Stimulated activated naive CD8-positive, alpha-beta T cell treated with anti-CD3 and anti-CD28 coated beads, Interleukin-15, amount 100 ng/mL, for 72 hours (primary cell): ENCODE data around the gene CUL3.
A peak's percentile ranks its signal among the peaks of the same experiment; 100 is the strongest.

Experiments
- ATAC-seq: fragments of 150-1000 bp; cut with Tn5 transposase; 2 replicates; pipeline ENCODE4 v1.10.0; 2021; ENCODE audit warnings: mild to moderate bottlenecking, moderate library complexity
- DNase-seq, 2 donors: peaks; one replicate each; pipeline ENCODE4 v3.0.0; 2021 to 2022
- H3K27ac Mint-ChIP-seq, 2 donors: one replicate each; pipeline ENCODE4 v1.8.0; 2022; ENCODE audit warnings: mild to moderate bottlenecking in 2 of 2, mixed read lengths in 2 of 2, moderate library complexity in 2 of 2
- H3K27me3 Mint-ChIP-seq: one replicate; pipeline ENCODE4 v1.8.0; 2022; ENCODE audit warnings: mixed read lengths
- H3K4me1 Mint-ChIP-seq: one replicate; pipeline ENCODE4 v1.8.0; 2022; ENCODE audit warnings: mild to moderate bottlenecking, mixed read lengths
- H3K4me3 Mint-ChIP-seq, 2 donors: one replicate each; pipeline ENCODE4 v1.8.0; 2022; ENCODE audit warnings: mild to moderate bottlenecking in 2 of 2, mixed read lengths in 2 of 2, moderate library complexity in 1 of 2
- H3K9me3 Mint-ChIP-seq, 2 donors: one replicate each; pipeline ENCODE4 v1.8.0; 2022; ENCODE audit warnings: mixed read lengths in 2 of 2

The CUL3 gene

DNA sequence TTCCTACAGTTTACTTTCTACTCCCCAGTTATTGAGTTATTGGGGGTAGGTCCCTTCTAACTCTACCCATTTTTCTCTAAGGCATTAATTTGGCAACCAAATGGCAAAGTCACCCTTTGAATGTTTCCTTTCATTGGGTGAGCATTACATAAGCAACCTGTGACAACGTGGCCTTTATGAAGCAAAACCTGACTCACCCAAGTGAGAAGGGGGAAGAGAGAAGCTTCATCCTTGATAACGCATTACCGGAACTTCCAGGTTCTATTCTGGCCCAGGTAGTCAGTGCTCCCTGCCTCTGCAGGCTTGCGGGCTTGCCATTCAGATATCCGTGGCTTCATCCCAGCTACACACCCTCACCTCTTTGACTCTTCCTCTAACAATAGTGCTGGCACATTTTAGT, 144.2 kb downstream of the CUL3 start:
- DNase-seq: no peak
- ATAC-seq: no peak
- no peak overlapping the region for H3K27ac Mint-ChIP-seq
- H3K27me3 Mint-ChIP-seq: peaks cover 49% of the 10 kb centered on the region
- peak overlapping the region in 1 of 2 donors; percentile 83 for H3K4me3 Mint-ChIP-seq
- H3K4me1 Mint-ChIP-seq: peaks cover 12% of the 10 kb centered on the region
- no peaks in the 10 kb centered on the region for H3K9me3 Mint-ChIP-seq

GRCh38 chr2:224438726-224439125, 146.4 kb downstream of the CUL3 start:
- Mint-ChIP-seq H3K4me1 (peaks cover 12% of the 10 kb centered on the region), H3K27me3 (peaks cover 39% of the 10 kb centered on the region), H3K4me3 (no peak overlapping the region), H3K9me3 (no peaks in the 10 kb centered on the region), H3K27ac (no peak overlapping the region)
- ATAC-seq (no peak), DNase-seq (no peak)

DNA sequence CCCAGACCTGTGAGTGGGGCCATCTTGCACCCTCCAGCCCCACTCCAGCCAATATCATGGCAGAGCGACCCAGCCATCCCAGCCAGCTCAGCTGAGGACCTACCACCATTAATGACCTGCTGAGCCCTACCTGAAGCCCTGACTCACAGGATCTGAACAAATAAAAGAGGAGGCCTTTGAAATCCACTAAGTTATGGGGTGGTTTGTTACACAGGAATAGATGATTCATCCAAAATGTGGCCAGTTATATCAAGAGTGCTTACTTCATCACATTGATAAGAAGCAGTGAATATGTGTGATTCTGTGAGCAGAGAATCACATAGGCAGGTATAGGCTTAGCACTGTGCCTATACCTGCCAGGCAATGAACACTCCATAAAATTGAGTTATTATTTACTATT, 148.5 kb downstream of the CUL3 start:
- no peak overlapping the region for H3K4me3 Mint-ChIP-seq
- no peaks in the 10 kb centered on the region for H3K9me3 Mint-ChIP-seq
- H3K27ac Mint-ChIP-seq: no peak overlapping the region
- no peak for DNase-seq
- ATAC-seq: peak; percentile 52
- peaks cover 21% of the 10 kb centered on the region for H3K27me3 Mint-ChIP-seq
- H3K4me1 Mint-ChIP-seq: peaks cover 10% of the 10 kb centered on the region

DNA sequence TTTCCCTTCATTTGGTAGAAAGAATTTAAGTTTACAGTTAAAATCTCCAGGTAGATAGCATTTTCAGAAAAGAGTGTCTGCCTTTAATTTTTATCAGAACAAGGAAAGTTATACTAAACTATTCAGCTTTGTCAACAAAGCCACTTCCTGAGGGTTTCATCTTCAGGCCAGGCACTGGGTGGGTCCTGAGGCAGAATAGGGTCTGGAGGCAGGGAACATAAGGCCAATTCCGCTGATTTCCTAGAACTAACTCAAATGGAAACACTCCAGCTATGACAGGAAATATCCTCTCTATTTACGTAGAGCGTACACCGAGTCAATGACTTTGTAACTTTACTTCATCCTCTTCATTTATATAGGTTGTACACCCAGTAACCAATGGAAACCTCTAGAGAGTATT, 150.5 kb downstream of the CUL3 start:
- Mint-ChIP-seq H3K27ac (no peak overlapping the region), H3K4me1 (peaks cover 8% of the 10 kb centered on the region)
- DNase-seq: no peak

DNA sequence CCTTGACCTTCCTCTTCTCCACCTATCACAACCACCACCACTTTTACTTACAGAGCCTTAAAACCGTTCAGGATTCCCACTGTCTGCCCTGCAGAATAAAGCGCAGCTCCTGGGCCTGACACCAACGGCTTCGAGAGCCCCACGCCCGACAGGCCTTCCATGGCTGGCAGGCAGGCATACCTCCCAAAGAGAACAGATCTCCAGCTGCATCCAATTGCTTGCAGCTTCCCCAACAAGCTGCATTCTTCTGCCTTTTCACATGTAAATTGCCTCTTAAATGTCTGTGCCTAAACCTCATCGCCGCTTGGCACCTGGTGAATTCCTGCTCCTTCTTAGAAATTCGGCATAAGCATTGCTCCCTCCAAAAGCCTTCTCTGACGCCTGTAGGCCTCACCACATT, 151.7 kb downstream of the CUL3 start:
- peaks cover 19% of the 10 kb centered on the region for H3K27me3 Mint-ChIP-seq
- ATAC-seq (no peak), DNase-seq (no peak)
- peaks cover 3 to 11% of the 10 kb centered on the region in 2 donors for H3K9me3 Mint-ChIP-seq
- no peak overlapping the region for H3K27ac Mint-ChIP-seq
- peaks cover 8% of the 10 kb centered on the region for H3K4me1 Mint-ChIP-seq
- H3K4me3 Mint-ChIP-seq: no peak overlapping the region

More for the DNA sequence above, 150.5 kb downstream of the CUL3 start:
- H3K27me3 Mint-ChIP-seq: peaks cover 13% of the 10 kb centered on the region
- no peak for ATAC-seq
- no peak overlapping the region for H3K4me3 Mint-ChIP-seq
- peaks cover 0 to 5% of the 10 kb centered on the region in 2 donors for H3K9me3 Mint-ChIP-seq

GRCh38 chr2:224432003-224432579, 153.1 kb downstream of the CUL3 start:
- no peak for ATAC-seq
- H3K27me3 Mint-ChIP-seq: peaks cover 19% of the 10 kb centered on the region

GRCh38 chr2:224429441-224429810, 155.7 kb downstream of the CUL3 start:
- Mint-ChIP-seq H3K27me3 (peaks cover 13% of the 10 kb centered on the region), H3K4me3 (no peak overlapping the region), H3K4me1 (peaks cover 8% of the 10 kb centered on the region), H3K27ac (no peak overlapping the region), H3K9me3 (peaks cover 15 to 25% of the 10 kb centered on the region in 2 donors)
- no peak for DNase-seq
- no peak for ATAC-seq

More at GRCh38 chr2:224432003-224432579, 153.1 kb downstream of the CUL3 start:
- no peak overlapping the region for H3K4me3 Mint-ChIP-seq
- no peak for DNase-seq
- peaks cover 8% of the 10 kb centered on the region for H3K4me1 Mint-ChIP-seq
- H3K9me3 Mint-ChIP-seq: peaks cover 5 to 11% of the 10 kb centered on the region in 2 donors
- no peak overlapping the region for H3K27ac Mint-ChIP-seq

GRCh38 chr2:224428787-224429440, 156.2 kb downstream of the CUL3 start:
- DNase-seq: no peak
- Mint-ChIP-seq H3K4me1 (peaks cover 8% of the 10 kb centered on the region), H3K9me3 (peaks cover 15 to 25% of the 10 kb centered on the region in 2 donors), H3K4me3 (no peak overlapping the region), H3K27me3 (peaks cover 13% of the 10 kb centered on the region), H3K27ac (no peak overlapping the region)
- no peak for ATAC-seq

- peaks cover 7% of the 10 kb centered on the region for H3K4me1 Mint-ChIP-seq
- peaks cover 13% of the 10 kb centered on the region for H3K27me3 Mint-ChIP-seq
- DNase-seq (no peak), ATAC-seq (no peak)
- no peak overlapping the region for H3K4me3 Mint-ChIP-seq
- no peak overlapping the region for H3K27ac Mint-ChIP-seq
- H3K9me3 Mint-ChIP-seq: peaks cover 15 to 25% of the 10 kb centered on the region in 2 donors
Observed at GRCh38 chr2:224427471-224427870, 157.7 kb downstream of the CUL3 start.

DNA sequence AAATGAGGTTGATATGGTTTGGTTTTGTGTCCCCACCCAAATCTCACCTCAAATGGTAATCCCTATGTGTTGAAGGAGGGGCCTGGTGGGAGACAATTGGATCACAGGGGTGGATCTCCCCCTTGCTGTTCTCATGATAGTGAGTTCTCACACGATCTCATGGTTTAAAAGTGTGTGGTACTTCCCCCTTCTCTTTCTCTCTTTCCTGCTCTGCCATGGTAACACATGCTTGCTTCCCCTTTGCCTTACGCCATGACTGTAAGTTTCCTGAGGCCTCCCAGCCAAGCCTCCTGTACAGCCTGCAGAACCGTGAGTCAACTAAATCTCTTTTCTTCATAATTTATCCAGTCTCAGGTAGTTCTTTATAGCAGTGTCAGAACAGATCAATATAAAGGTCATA, 158.5 kb downstream of the CUL3 start:
- peaks cover 21 to 25% of the 10 kb centered on the region in 2 donors for H3K9me3 Mint-ChIP-seq
- H3K27me3 Mint-ChIP-seq: peaks cover 13% of the 10 kb centered on the region
- ATAC-seq: no peak
- H3K4me1 Mint-ChIP-seq: no peaks in the 10 kb centered on the region
- no peak for DNase-seq
- no peak overlapping the region for H3K27ac Mint-ChIP-seq
- H3K4me3 Mint-ChIP-seq: no peak overlapping the region

GRCh38 chr2:224421065-224421464, 164.1 kb downstream of the CUL3 start:
- no peaks in the 10 kb centered on the region for H3K27me3 Mint-ChIP-seq
- peaks cover 7 to 15% of the 10 kb centered on the region in 2 donors for H3K9me3 Mint-ChIP-seq
- ATAC-seq (no peak), DNase-seq (no peak)
- no peak overlapping the region for H3K4me3 Mint-ChIP-seq
- H3K4me1 Mint-ChIP-seq: no peaks in the 10 kb centered on the region
- H3K27ac Mint-ChIP-seq: no peak overlapping the region
